Measurements from ENCODE around the gene BCKDHB.

Gene BCKDHB

DNA sequence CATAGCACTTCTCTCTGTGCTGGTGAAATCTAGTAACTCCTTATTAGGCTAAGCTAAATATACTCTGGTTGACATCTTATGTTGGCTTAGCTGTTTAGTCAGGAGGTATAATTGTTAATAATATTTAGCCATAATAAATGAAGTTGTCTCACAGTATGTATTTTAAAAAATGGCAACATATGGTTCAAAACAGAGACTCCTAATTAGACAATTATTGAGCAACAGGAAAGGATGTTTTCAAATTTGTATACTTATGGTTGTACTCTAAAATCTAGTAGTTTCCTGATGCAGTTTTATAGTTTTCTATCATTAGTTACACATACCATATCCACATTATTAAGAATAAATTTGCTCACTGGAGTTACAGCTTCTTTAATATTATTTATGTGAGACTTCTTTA is 150.2 kb downstream of the BCKDHB start:
- H4K20me1 ChIP-seq (ENCODE audit: insufficient read depth): no peaks in the 10 kb centered on the region
- TF ChIP-seq, protein P1, sequence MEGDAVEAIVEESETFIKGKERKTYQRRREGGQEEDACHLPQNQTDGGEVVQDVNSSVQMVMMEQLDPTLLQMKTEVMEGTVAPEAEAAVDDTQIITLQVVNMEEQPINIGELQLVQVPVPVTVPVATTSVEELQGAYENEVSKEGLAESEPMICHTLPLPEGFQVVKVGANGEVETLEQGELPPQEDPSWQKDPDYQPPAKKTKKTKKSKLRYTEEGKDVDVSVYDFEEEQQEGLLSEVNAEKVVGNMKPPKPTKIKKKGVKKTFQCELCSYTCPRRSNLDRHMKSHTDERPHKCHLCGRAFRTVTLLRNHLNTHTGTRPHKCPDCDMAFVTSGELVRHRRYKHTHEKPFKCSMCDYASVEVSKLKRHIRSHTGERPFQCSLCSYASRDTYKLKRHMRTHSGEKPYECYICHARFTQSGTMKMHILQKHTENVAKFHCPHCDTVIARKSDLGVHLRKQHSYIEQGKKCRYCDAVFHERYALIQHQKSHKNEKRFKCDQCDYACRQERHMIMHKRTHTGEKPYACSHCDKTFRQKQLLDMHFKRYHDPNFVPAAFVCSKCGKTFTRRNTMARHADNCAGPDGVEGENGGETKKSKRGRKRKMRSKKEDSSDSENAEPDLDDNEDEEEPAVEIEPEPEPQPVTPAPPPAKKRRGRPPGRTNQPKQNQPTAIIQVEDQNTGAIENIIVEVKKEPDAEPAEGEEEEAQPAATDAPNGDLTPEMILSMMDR (conservative IDR thresholded peaks at IDR 0.05; ENCODE audit: low read depth, low read length): no peak
- no peak overlapping the region for H3K4me3 ChIP-seq (IDR thresholded peaks at IDR 0.05; ENCODE audit: insufficient read depth, low read depth, low read length)
- H3K9ac ChIP-seq: no peak overlapping the region
- H3K79me2 ChIP-seq (ENCODE audit: insufficient read depth, low read depth): no peaks in the 10 kb centered on the region
- no peak overlapping the region for H3K27ac ChIP-seq
- H2AFZ ChIP-seq (ENCODE audit: low read depth): no peak overlapping the region
- no peak overlapping the region for H3K4me2 ChIP-seq
- H3K27me3 ChIP-seq (ENCODE audit: insufficient read depth, low read depth): no peaks in the 10 kb centered on the region
- H3K4me1 ChIP-seq (ENCODE audit: low read depth, poor library complexity, severe bottlenecking): no peaks in the 10 kb centered on the region
- H3K36me3 ChIP-seq (ENCODE audit: insufficient read depth): no peaks in the 10 kb centered on the region

DNA sequence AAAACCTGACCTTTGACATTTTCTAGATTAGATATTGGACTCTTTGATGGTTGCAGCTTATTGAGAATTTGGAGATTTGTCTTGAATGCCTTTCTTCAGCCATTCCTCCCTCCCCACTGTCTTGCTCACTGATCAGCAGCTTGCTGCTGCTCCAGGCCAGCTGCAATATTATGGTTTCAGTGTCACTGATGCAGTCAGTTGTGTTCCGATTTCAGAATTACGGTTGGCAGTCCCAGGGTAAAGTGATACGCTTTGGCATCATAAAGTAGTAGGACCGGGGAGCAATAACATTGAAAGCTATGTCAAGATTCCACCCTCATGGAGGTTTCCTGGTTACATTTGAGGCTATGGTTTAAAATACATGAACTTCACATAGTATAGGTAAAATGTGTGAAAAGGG is 152.6 kb downstream of the BCKDHB start:
- Histone ChIP-seq H3K9ac (no peak overlapping the region), H3K4me2 (no peak overlapping the region), H3K4me1 (ENCODE audit: low read depth, poor library complexity, severe bottlenecking) (no peaks in the 10 kb centered on the region), H3K4me3 (IDR thresholded peaks at IDR 0.05; ENCODE audit: insufficient read depth, low read depth, low read length) (no peak overlapping the region), H3K27ac (no peak overlapping the region), H3K36me3 (ENCODE audit: insufficient read depth) (no peaks in the 10 kb centered on the region), H3K79me2 (ENCODE audit: insufficient read depth, low read depth) (no peaks in the 10 kb centered on the region), H2AFZ (ENCODE audit: low read depth) (no peak overlapping the region), H4K20me1 (ENCODE audit: insufficient read depth) (no peaks in the 10 kb centered on the region), H3K27me3 (ENCODE audit: insufficient read depth, low read depth) (no peaks in the 10 kb centered on the region)
- TF ChIP-seq, protein P1 (conservative IDR thresholded peaks at IDR 0.05; ENCODE audit: low read depth, low read length): no peak

DNA sequence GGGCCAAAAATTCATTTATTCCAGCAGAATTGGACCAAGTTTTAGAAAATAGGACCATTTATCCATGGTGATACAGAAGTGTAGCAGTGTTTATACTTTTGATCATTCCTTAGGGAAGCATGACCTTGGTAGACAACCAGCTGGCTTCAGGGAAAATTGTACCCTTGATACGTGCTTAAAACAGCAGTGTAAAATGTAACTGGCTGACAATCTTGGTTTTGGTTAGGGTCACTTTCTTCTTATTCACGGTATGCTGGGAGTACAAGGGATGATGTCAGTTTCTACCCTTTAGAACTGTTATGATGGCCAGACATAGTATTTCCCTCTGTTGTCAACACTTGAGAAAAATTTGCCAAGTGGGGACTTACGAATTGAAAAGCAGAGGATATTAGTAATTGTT is 157.1 kb downstream of the BCKDHB start:
- Histone ChIP-seq H3K4me2 (no peak overlapping the region), H3K4me1 (ENCODE audit: low read depth, poor library complexity, severe bottlenecking) (no peaks in the 10 kb centered on the region)

DNA sequence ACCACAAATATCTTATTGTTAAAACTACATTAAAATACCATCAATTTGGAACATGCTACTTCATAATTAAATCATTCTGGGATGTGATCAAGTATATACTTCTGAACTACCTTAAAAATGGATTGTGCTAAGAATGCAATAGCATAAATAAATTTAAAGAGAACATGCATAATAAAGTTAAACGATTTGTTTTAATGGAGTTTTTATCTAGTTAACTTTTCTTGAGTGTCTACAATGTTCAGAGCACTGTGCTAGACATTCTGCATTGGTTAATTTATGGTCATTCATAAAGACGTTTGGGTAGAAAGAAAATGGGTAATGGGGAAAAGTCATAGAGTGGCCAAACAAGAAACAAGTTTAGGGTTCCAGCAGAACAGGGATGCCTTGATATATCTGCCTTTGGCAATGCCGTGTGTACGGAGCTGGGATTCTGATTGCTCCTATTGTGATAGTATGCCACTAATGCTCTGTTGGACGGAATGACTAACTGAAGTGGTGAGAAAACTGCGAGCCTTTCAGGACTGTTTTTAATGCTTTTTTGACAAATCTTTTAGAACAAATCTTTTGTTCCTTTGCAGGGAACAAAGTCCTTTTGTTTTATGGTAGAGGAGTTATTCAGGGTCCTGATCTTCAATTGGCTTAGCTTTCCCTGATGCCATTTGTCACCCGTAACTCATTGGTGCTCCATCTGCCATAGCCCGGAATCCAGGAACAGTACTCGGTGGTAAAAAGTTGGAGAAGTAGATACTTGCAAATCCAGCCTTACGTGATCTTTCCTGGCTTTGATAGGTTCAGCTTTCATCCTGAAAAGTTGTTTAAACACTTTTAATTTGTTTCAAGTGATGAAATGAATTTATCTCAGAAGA is 162.6 kb downstream of the BCKDHB start:
- no peak overlapping the region for H3K9ac ChIP-seq
- no peaks in the 10 kb centered on the region for H3K27me3 ChIP-seq (ENCODE audit: insufficient read depth, low read depth)
- H3K4me3 ChIP-seq (IDR thresholded peaks at IDR 0.05; ENCODE audit: insufficient read depth, low read depth, low read length): no peak overlapping the region
- H3K79me2 ChIP-seq (ENCODE audit: insufficient read depth, low read depth): no peaks in the 10 kb centered on the region
- no peaks in the 10 kb centered on the region for H3K4me1 ChIP-seq (ENCODE audit: low read depth, poor library complexity, severe bottlenecking)
- TF ChIP-seq, protein P1 (conservative IDR thresholded peaks at IDR 0.05; ENCODE audit: low read depth, low read length): no peak
- no peaks in the 10 kb centered on the region for H4K20me1 ChIP-seq (ENCODE audit: insufficient read depth)
- no peak overlapping the region for H3K27ac ChIP-seq
- no peak overlapping the region for H2AFZ ChIP-seq (ENCODE audit: low read depth)
- H3K36me3 ChIP-seq (ENCODE audit: insufficient read depth): no peaks in the 10 kb centered on the region
- H3K4me2 ChIP-seq: no peak overlapping the region

More for the DNA sequence above, 157.1 kb downstream of the BCKDHB start:
- no peaks in the 10 kb centered on the region for H3K27me3 ChIP-seq (ENCODE audit: insufficient read depth, low read depth)
- no peak overlapping the region for H3K27ac ChIP-seq
- H3K9ac ChIP-seq: no peak overlapping the region
- H3K36me3 ChIP-seq (ENCODE audit: insufficient read depth): no peaks in the 10 kb centered on the region
- no peak overlapping the region for H2AFZ ChIP-seq (ENCODE audit: low read depth)
- H3K4me3 ChIP-seq (IDR thresholded peaks at IDR 0.05; ENCODE audit: insufficient read depth, low read depth, low read length): no peak overlapping the region
- H3K79me2 ChIP-seq (ENCODE audit: insufficient read depth, low read depth): no peaks in the 10 kb centered on the region
- TF ChIP-seq, protein P1 (conservative IDR thresholded peaks at IDR 0.05; ENCODE audit: low read depth, low read length): no peak
- no peaks in the 10 kb centered on the region for H4K20me1 ChIP-seq (ENCODE audit: insufficient read depth)
